Activated T-cell treated with anti-CD3 and anti-CD28 coated beads for 1 hour (primary cell): ENCODE data around the gene SRCIN1.

Source experiments
- DNase-seq: peaks from one replicate; pipeline ENCODE4 v3.0.0-alpha.2; 2020; ENCODE audit warnings: low read depth

Gene SRCIN1

DNA sequence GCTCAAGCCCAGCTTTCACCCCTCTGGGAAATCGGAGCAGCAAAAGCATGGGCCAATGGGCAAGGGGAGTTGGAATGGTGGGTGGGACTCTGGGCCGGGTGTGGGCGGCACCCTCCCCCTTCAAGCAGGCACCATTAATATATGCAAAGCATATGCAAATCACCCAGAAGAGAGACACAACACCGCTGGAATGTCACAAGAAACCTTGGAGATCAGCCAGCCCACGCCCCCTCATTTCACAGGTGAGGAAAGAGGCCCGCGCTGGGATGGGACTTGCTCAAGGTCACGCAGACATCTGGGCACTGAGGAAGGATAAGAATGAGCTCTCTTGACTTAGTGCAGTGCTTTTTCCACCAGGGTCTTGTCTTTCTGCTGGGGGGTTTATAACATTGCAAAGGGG, 4.8 kb downstream of the SRCIN1 start:
- no peak for DNase-seq

DNA sequence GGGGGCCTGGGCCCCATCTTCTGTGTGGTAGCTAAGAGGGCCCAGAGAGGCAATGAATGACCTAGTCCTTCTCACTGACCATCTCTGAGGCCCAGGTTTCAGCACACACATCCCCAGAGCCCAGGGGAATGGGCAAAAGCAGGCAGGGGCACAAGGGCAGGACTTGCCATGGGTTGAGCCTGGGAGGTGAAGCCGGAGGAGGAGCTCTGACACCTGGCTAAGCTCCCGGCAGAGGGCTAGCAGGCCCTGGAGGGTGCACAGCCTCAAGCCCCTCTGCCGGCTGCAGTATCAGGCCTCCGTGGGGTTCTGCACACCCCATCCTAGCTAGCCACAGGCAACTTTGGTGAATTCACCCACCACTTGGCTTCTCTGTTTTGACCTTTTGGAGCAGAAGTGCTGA, 5.3 kb downstream of the SRCIN1 start:
- DNase-seq, result no peak

DNA sequence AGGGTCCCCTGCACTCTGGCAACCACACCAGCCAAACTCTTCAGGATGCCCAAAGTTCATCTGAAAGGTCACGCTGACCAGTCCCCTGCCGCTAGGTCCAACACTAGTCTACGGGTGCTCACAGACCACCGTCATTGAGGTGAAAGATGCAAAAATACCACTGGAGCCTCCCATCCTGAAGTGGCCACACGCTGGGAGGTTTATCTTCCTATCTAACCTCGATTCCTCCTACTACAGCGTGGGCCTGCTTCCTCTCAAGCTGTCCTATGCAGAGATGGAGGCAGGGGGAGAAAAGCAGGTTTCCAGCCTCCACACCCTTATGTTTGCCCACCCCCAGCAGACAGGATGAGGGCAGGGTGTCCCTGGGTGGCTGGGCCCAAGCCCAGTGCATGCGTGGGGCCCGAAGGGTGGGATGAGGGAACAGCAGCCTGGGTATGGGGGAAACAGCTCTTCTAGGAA, 6.3 kb downstream of the SRCIN1 start:
- no peak for DNase-seq

DNA sequence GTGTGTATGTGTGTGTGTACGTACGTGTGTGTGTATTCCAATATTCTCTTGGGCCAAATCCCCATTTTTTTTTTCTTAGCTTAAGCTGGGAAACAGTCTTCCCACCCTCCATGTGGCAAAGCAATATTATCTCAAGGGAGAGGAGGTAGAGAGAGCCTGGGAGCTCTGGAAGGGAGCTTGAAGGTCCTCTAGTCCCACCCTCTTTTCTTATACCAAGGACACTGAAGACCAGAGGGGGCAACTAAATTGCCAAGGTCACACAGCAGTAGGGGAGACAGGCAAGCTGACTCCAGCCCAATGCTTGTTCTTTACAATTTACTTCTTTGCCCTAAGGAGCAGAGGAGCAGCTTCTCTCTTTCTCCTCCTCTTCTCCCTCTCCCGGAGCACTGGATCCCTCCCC, 6.8 kb downstream of the SRCIN1 start:
- DNase-seq, result no peak

DNA sequence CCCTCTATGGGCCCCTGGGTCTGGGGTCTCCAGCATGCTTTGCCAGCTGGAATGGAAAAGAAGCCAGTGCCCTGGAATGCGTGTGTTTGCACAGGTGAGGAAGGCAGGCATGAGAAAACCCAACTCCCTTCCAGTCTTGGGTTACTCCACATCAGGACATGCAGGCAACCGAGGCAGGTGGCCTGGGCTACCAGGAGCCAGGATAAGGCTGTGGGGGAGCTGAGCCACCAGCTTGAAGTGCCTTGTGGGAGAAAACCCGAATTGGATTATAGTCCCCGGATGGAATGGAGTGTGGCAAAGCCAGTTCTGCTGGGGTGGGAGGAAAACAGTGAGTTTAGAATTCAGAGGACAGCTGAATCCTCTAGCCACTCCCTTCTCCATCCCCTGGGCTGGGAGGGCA, 7.2 kb downstream of the SRCIN1 start:
- no peak for DNase-seq

DNA sequence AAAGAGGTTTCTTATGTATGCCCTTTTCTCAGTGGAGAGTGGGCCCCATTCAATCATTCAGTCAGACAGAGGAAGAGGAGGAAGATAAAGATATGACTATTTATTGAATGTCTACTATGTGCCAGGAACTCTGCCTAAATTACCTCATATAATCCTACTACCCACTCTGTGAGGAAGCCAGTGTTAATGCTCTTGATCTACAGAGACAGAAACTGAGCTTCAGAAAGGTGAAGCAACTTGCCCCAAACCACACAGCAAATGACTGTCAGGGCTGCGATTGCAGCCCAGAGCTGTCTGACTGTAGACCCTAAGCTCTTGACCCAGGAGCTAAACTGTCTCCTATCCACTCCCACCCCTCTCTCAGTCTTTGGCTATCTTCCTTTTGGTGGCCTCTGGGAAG, 8.4 kb downstream of the SRCIN1 start:
- no peak for DNase-seq

DNA sequence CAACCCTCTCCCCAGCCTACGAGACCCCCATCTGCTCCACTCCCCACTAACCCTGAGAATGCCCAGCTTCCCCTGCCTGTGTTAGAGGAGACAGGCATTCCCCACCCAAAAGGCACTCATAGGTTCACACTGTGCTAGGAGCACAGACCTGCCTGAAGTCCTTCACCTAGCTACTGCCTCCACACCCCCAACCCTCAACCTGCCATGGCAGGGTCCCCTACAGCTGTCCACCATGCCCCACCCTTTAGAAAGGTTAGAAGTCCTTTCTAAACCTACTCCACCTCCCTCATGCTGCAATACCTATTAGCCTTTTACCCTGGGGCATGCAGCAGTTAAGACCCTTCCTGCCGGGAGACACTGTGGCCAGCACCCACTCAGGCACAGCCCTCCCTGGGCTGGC, 9.1 kb downstream of the SRCIN1 start:
- no peak for DNase-seq

DNA sequence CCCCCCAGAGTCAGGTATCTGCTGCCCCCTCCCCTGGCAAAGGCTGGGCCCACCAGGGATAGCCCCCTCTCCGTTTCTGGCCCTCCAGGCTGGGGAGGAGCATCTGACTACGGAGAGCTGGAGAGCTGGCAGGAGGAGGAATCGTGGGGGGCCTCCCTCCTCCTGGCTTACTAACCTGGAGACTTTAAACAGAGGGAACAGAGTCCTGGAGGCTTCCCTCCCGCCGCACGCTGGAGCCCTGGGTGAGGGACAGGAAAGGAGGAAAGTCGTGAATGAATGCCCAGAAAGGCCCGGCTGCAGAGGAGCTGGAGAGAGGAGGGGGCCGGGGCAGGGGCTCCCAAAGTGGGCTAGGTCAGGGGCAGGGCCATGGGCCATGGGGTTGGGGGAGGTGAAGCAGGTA, 9.9 kb downstream of the SRCIN1 start:
- DNase-seq, result no peak

DNA sequence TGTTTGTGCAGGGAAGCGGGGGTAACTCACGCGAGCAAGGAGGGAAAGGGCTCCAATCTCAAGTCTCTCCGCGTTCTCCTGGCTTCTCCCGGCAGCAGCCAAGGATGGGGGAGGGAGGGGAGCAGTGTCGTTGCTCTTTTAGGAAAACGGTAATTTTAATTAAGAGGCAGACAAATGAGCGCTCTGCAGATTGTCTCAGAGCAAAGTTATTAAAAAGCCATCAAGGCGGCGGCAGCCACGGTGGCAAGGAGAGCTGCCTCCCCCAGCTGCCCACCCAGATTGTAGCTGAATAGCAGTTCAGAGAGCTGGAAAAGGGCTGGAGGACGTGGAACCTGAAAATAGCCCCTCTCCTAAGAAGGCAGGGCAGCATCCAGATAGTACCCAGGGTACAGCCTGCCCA, 11.6 kb downstream of the SRCIN1 start:
- no peak for DNase-seq

DNA sequence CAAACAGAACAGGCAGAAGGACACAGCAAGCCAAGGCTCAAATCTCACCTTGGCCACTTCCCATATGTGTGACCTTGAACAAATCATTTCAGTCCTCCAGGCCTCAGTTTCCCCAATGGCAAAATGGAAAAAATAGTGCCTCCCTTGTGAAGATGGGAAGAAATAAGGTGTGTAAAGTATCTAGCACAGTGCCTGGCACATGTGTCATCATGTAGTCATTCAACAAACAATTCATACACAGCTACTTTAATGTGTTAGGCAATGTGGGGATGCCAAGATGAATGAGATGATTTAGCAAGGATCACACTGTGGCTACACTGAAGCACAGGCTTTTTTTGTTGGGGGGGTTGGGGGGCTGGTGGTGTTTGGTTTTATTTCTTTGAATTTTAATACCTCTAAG, 13.3 kb downstream of the SRCIN1 start:
- DNase-seq, result no peak

DNA sequence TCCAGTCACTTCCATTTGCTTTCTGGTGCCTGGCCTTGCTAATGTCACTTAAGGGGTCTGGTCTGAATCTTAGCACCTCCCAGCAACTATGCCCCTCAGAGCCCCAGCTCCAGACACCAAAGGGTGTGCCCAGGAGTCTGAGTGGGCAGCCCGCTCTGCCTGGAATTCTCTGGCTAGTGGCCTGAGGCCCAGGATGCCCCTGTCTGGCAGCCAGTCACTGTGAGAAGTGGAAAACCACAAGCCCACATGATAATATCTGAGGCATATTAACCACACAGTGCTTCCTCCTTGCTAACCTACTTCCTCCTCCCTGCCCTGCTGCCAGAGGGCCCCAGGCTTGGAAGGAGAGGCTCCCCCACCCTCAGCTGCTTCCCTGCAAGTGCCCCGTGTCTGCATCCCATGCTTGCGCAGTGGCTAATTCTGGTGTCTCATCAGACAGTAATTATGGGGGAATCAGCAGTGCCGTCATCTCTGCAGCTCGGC, 14.0 kb downstream of the SRCIN1 start:
- DNase-seq, result no peak

DNA sequence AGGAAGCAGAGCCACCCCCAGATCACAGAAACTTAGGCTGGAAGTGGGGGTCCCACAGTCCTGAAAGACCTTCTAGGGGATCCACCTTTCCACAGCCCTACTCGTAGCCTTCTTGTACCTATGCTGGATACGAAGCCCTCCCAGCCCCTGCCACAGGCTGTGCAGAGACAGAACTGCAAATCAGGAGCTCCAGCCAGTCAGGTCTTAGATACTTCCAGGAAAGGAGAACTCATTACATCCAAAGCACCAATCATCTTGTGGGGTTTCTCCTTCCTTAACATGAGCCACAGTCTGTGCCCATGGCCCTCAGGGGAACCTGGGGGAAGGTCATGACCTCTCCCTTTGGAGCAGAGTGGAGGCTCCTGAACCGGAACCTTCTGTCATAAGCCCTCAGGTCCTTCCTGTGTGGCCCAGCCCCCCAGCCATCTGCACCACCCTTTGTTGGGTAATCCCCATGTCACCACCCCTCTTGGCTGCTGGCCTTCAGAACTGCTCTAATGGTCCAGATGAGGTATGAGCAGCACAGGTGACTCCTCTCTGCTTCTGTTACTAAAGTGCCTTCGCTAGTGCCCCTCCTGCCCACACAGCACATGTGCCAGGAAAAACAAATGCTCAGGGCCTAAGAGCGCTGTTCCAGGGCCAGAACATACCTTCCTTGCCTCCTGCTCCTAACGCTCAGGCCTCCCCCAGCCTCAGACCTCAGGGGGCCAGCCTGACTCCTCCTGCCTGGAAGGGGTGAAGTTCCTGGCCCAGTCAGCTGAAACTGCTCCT, 14.6 kb downstream of the SRCIN1 start:
- no peak for DNase-seq

DNA sequence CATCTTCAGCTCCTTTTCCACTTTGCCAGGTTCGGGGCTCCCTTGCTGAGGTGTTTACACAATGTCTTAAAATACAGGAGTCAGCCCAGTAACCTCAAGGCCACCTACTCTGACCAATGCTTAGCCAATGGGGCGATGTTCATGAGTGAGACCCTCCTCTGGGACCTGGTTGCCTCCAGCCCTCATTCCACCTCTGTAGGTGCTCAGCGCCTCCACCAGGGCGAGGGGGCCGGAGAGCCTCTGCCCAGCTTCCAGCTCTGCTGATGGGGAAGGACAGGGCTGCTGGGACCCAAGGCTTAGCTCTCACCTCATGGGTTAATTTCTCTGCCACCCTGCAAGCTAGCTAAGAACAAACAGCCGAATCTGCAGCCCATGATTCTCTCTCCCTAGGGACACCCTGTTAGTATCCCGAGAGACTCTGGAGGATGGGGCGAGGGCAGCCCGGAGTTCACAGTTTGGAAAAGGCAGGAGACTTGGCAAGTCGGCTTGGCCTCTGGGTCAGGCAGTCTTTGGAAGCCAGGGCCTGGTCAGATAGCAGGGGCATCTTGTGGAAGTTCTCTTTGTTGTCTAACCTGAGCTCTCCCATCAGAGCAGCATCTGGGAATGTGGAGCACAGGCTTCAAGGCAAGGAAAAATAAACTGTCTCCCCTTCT, 16.2 kb downstream of the SRCIN1 start:
- DNase-seq, result no peak

DNA sequence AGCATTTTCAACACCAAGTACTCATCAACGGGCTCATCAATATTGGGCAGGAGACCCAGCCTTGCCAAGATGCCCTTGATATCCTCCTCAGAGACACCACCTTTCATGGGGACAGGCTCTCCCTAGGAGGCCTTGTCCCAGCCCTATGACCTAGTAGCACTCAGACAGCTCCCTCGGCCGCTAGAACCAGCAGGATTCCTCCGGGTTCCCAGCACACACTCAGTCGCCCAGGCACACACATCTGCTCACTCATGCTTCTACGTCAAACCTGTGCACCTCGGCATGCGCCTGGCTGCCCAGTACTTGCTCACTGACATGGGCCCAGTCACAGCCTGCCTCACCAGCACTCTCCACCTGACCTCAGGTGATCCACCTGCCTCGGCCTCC, 17.0 kb downstream of the SRCIN1 start:
- no peak for DNase-seq

DNA sequence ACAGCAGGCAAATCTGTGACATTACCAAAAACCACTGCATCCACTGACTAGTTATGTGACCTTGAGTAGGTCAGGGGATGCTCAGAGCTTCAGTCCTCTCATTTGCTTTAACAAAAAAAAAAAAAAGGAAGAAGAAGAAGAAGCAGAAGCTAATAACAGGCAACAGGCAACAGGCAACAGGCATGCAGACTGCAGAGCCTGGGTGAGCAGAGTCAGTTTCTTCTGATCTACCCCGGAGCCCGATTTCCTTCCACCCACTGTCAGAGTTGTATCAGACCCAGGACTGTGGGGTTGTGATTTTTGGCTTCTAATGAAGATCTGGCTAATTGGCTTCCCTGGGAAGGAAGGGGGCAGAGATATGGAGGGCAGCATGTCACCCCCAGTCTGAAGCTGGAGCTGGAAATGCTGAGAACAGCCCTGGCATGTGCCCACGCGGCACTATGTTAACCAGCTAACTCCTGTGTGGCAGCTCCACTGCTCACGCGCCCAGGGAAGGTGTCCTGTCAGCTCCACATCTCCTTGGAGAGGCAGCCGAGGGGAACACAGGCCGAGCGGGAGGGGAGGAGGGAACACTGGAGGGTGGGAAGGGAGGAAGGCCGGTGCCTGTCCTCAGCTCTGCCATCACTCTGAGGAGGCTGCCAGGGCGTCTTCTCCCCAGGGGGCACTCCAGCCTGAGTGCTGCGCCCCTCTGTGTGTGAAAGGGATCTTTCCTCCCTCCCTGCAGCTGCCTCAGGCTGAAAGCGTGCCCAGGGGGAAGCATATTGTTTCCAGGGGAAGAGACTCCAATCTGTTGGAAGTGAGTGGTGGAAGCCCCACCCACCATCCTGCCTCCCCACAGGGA, 17.6 kb downstream of the SRCIN1 start:
- DNase-seq, result no peak

DNA sequence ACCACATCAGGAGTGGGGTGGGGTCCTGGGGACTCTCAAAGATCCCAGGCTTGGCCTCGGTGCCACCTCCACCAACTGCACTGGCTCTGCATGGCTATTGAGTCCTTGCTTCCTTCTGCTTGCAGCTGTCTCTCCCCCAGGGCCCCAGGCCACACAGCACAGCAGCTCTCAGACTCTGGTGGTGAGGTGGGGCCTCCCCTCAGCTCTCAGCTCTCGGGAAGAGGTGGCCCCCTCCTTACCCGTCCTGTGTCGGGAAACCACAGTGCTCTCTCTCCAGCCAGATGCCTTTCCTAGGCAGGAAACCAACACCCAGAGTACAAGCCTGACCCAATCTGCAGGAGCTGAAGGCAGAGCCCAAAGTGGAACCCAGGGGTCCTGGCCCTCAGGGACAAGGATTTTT, 18.5 kb downstream of the SRCIN1 start:
- DNase-seq, result no peak

DNA sequence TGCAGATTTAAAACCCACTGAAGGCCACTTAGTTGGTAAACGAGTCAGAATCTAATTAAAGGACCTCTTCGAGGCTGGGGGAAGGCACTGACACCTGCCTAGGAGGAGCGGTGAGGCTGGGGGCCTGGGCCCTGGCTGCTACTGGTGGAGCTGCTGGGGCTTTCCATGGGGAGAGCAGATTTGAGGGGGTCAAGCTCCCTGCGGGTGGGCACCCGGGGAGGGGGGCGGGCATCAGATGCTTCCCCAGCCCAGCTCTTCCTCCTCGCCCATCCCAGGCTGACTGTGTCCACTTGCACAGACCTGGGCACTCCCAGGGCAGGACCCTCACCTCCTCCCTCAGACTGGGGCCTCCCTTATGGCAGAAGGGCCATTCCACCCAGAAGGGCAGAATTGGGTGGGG, 19.0 kb downstream of the SRCIN1 start:
- DNase-seq, result no peak

DNA sequence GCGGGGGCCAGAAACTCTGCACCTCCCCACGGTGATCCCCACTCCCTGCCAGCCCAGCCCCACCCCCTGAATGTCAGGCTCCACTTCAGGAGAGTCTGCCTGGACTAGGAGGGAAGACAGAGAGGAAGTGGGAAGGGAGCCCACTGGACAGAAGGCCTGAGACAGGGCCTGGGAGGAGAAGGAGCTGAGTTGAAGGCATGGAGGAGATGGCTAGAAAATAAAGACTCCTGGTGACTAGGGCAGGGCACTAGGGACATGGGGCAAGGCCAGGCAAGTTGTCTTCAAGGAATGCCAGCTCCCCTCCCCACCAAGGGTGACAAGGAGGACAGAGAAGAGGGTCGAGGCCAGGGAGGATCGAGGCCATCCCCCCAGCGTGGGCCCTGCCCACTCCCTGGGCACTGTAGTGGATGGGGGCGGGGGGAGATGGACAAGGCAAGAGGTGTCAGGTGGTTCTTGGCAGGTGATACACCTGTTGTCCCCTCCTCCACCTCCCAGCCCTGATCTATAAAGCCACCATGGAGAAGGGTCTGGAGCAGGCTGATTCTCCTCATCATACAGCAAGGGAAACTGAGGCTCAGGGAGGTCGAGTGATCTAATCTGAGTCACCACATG, 19.7 kb downstream of the SRCIN1 start:
- DNase-seq, result no peak

DNA sequence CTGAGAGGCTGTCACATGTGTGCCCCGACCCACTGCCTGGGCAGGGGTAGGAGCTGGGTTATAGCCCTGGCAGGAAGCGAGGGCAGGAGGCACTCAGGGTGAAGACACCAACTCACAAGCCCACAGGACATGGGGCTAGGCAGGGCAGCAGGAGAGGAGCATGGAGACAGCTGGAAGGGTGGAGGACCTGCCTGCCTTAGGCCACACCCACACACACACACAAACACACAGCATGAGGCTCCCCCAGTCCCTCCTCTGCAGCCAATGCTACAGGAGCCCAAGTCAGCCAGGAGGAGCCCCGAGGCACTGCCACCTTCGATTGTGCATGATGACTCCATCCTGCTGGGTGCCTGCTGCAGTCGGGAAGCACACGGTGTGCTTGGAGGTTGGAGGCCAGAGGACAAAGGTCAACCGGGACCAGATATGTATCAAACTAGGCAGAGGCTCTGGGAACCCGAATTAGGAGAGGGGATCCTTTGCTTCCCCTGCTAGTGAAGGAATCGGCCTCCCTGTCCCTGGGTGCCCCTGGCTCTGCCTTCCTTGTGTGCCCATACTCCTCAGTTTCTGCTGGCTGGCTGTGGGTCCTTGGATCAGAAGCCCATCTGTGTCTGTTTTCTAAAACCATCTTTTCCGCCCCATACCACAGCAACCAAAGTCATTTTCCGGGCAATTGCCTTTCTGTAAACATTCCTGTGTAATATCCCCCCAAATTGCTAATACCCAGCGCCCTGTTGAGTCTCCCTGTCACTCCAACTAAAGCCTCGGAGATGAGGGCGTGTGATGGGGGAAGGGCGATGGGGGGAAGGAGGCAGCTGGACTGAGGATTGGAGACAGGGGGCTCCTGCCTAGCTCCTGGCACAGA, 20.5 kb downstream of the SRCIN1 start:
- DNase-seq, result no peak

DNA sequence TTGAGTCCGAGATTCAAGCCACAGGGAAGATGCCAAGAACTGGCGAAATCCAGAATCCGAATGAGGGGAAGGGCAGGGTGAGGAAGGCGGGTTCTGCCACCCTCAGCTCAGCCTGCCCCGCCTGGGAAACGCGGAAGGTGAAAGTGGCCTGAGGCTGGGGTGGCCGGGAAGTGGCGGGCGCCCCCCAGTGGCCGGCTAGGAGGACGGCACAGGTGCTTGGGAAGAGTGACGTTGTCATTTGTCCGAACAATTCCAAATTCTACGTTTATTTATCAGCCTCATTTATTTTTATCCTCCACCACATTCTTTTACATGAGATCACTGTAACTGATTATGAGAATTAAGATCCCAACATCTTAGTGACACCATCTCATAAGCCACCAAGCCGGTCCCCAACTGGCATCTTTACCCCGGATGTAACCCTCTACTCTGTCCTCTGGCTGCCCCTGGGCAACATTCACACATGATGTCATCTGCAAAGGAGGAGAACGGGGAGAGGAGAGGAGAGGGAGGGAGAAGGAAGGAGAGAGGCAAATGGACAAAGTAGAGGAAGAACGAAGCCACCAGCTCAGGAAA, 21.3 kb downstream of the SRCIN1 start:
- DNase-seq, result peak; percentile 45

DNA sequence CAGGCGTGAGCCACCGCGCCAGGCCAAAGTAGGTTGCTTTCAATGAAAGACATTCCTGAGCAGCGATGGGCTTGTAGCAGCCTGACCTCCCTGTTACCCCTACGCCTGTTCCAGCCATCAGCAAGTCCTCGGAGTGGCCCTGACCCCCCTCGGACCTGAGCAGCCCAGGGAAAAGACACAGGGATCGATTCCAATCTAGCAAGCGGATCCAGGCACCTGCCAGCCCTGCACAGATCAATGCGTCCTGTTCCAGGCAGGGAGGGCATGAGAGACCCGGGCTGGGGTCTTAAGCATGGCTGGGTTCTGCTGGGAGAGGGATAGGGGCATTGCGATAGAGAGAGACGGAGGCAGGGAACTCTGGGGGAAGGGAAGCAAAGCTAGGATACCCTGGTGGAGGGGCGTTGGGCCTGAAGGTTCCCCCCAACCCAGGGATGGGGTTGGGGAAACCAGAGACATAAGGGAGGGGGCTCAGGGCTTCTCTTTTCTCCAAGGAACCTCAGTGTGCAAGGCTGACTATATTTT, 21.9 kb downstream of the SRCIN1 start:
- no peak for DNase-seq
